IMR-90 (cell line): Measurements from ENCODE around the gene CYB5A. TPM values are rescaled to one million over a fixed set of nuclear protein-coding genes. Genes with fewer than 3 reads are reported as not detected.

Experiments
- ATAC-seq: fragments of 200-7000 bp; cut with Tn5 transposase; 2 replicates; pipeline ENCODE4 v1.9.1; 2020; ENCODE audit warnings: low read depth, mild to moderate bottlenecking, moderate library complexity
- BruUV-seq: library from RNA; stranded (reverse); fragments of 400-500 nt; replicated peaks from 2 replicates; lab custom pipeline; 2021; lab: Mats Ljungman, UMichigan
- CTCF ChIA-PET: fragments of 300-600 bp; formaldehyde crosslinking; extraction: SDS; loops from one replicate; lab custom pipeline; 2021; ENCODE audit warnings: antibody characterized with exemption; lab: Yijun Ruan, JAX
- POLR2A ChIA-PET: fragments of 300-600 bp; sonication (Branson Sonifier 250); formaldehyde crosslinking; loops from one replicate; lab custom pipeline; 2022; ENCODE audit warnings: antibody characterized with exemption; ENCODE audit not compliant: unreplicated experiment; lab: Charles Lee
- DNase-seq: peaks from one replicate; pipeline ENCODE4 v3.0.0; 2013
- H2AFZ ChIP-seq: replicated peaks from 2 replicates; pipeline ENCODE3; 2013; ENCODE audit warnings: low read length, mild to moderate bottlenecking; ENCODE audit not compliant: poor library complexity
- H2AK5ac ChIP-seq: 2 replicates; pipeline ENCODE4 v1.6.1; 2013; ENCODE audit warnings: low read depth, low read length, inconsistent platforms
- H2AK9ac ChIP-seq: replicated peaks from 2 replicates; pipeline ENCODE3; 2013; ENCODE audit warnings: mild to moderate bottlenecking, low read depth, low read length, moderate library complexity; ENCODE audit not compliant: poor library complexity
- H2BK120ac ChIP-seq: 2 replicates; pipeline ENCODE4 v1.6.1; 2013; ENCODE audit warnings: low read depth, low read length, inconsistent platforms
- H2BK15ac ChIP-seq: 3 replicates; pipeline ENCODE4 v1.6.1; 2013; ENCODE audit warnings: low read depth, low read length, inconsistent platforms
- H2BK20ac ChIP-seq: 2 replicates; pipeline ENCODE4 v1.6.1; 2013; ENCODE audit warnings: low read depth, mild to moderate bottlenecking, inconsistent platforms, low read length, moderate library complexity
- H2BK5ac ChIP-seq: 2 replicates; pipeline ENCODE4 v1.6.1; 2013; ENCODE audit warnings: mild to moderate bottlenecking, low read depth, low read length, inconsistent platforms; ENCODE audit not compliant: poor library complexity, severe bottlenecking
- H3K14ac ChIP-seq: replicated peaks from 2 replicates; pipeline ENCODE4 v1.6.1; 2013; ENCODE audit warnings: low read depth, low read length, inconsistent platforms
- H3K18ac ChIP-seq: 2 replicates; pipeline ENCODE4 v1.6.1; 2013; ENCODE audit warnings: low read depth, low read length, control low read depth
- H3K23ac ChIP-seq: 2 replicates; pipeline ENCODE4 v1.6.1; 2013; ENCODE audit warnings: low read depth, low read length, inconsistent platforms
- H3K27ac ChIP-seq: 2 replicates; pipeline ENCODE4 v1.5.1; 2013; ENCODE audit warnings: mild to moderate bottlenecking, control low read depth, low read length; ENCODE audit not compliant: insufficient read depth
- H3K27me3 ChIP-seq: 2 replicates; pipeline ENCODE4 v1.6.1; 2013; ENCODE audit warnings: low read length; ENCODE audit not compliant: control insufficient read depth, insufficient read depth
- H3K36me3 ChIP-seq: 2 replicates; pipeline ENCODE4 v1.6.1; 2013; ENCODE audit warnings: low read length, mixed read lengths; ENCODE audit not compliant: control insufficient read depth, insufficient read depth
- H3K4ac ChIP-seq: 2 replicates; pipeline ENCODE4 v1.6.1; 2013; ENCODE audit warnings: low read depth, low read length, inconsistent platforms
- H3K4me1 ChIP-seq: 2 replicates; pipeline ENCODE4 v1.6.1; 2013; ENCODE audit warnings: low read length, mixed read lengths; ENCODE audit not compliant: control insufficient read depth, insufficient read depth
- H3K4me2 ChIP-seq: 2 replicates; pipeline ENCODE4 v1.6.1; 2013; ENCODE audit warnings: low read depth, mild to moderate bottlenecking, control low read depth, low read length, moderate library complexity
- H3K4me3 ChIP-seq: 2 replicates; pipeline ENCODE4 v1.5.1; 2013; ENCODE audit warnings: low read depth, mild to moderate bottlenecking, control low read depth, low read length, moderate library complexity; ENCODE audit not compliant: insufficient read depth
- H3K56ac ChIP-seq: 2 replicates; pipeline ENCODE4 v1.6.1; 2013; ENCODE audit warnings: low read length, inconsistent platforms; ENCODE audit not compliant: insufficient read depth; ENCODE audit errors: extremely low read depth
- H3K79me1 ChIP-seq, 2 experiments: 2 replicates each; pipeline ENCODE4 v1.6.1; 2013; ENCODE audit warnings: low read length in 2 of 2, inconsistent platforms in 1 of 2, low read depth in 1 of 2
- H3K9ac ChIP-seq: 2 replicates; pipeline ENCODE4 v1.6.1; 2013; ENCODE audit warnings: low read depth, low read length, control low read depth
- H3K9me1 ChIP-seq: 2 replicates; pipeline ENCODE4 v1.6.1; 2013; ENCODE audit warnings: low read length, inconsistent platforms; ENCODE audit not compliant: insufficient read depth
- H3K9me3 ChIP-seq: 2 replicates; pipeline ENCODE4 v1.6.1; 2013; ENCODE audit warnings: low read length; ENCODE audit not compliant: control insufficient read depth, insufficient read depth
- H4K20me1 ChIP-seq: 2 replicates; pipeline ENCODE4 v1.6.1; 2013; ENCODE audit warnings: low read length, inconsistent platforms; ENCODE audit not compliant: insufficient read depth
- H4K5ac ChIP-seq: 2 replicates; pipeline ENCODE4 v1.6.1; 2013; ENCODE audit warnings: mild to moderate bottlenecking, low read depth, low read length, control low read depth
- H4K8ac ChIP-seq, 2 experiments: 2 replicates each; pipeline ENCODE4 v1.6.1; 2013; ENCODE audit warnings: low read depth in 2 of 2, low read length in 2 of 2, control low read depth in 1 of 2, inconsistent platforms in 1 of 2
- H4K91ac ChIP-seq: 2 replicates; pipeline ENCODE4 v1.6.1; 2013; ENCODE audit warnings: low read depth, low read length, inconsistent platforms; ENCODE audit not compliant: insufficient read depth
- BHLHE40 ChIP-seq: fragments of 150-350 bp; IDR thresholded peaks from 2 replicates; pipeline ENCODE4 v1.6.1; 2016; ENCODE audit warnings: mild to moderate bottlenecking, low read depth, low read length
- CEBPB ChIP-seq: IDR thresholded peaks from 2 replicates; pipeline ENCODE4 v1.6.1; 2012; ENCODE audit warnings: low read depth, low read length, improper control_type of control experiment
- CHD1 ChIP-seq: IDR thresholded peaks from 2 replicates; pipeline ENCODE4 v1.6.1; 2012; ENCODE audit warnings: low read depth, low read length, improper control_type of control experiment
- ELK1 ChIP-seq: fragments of 150-350 bp; IDR thresholded peaks from 2 replicates; pipeline ENCODE4 v1.6.1; 2016; ENCODE audit warnings: low read depth, mild to moderate bottlenecking, low read length, moderate library complexity, borderline replicate concordance
- FOS ChIP-seq: fragments of 150-350 bp; IDR thresholded peaks from 2 replicates; pipeline ENCODE4 v1.6.1; 2016; ENCODE audit warnings: low read depth, low read length
- MAFK ChIP-seq: IDR thresholded peaks from 2 replicates; pipeline ENCODE4 v1.6.1; 2012; ENCODE audit warnings: low read depth, low read length, improper control_type of control experiment
- MAZ ChIP-seq: IDR thresholded peaks from 2 replicates; pipeline ENCODE4 v1.6.1; 2012; ENCODE audit warnings: low read depth, mild to moderate bottlenecking, low read length, improper control_type of control experiment, moderate library complexity, borderline replicate concordance
- MXI1 ChIP-seq: IDR thresholded peaks from 2 replicates; pipeline ENCODE4 v1.6.1; 2012; ENCODE audit warnings: low read depth, mild to moderate bottlenecking, low read length, moderate library complexity, borderline replicate concordance
- NFE2L2 ChIP-seq: fragments of 150-350 bp; IDR thresholded peaks from 2 replicates; pipeline ENCODE4 v1.6.1; 2016; ENCODE audit warnings: low read depth, mild to moderate bottlenecking, low read length
- POLR2A ChIP-seq: IDR thresholded peaks from 2 replicates; pipeline ENCODE4 v1.6.1; 2012; ENCODE audit warnings: mild to moderate bottlenecking, low read depth, low read length
- RAD21 ChIP-seq: IDR thresholded peaks from 2 replicates; pipeline ENCODE4 v1.6.1; 2012; ENCODE audit warnings: low read length, improper control_type of control experiment
- RCOR1 ChIP-seq: IDR thresholded peaks from 2 replicates; pipeline ENCODE4 v1.6.1; 2012; ENCODE audit warnings: mild to moderate bottlenecking, low read length, improper control_type of control experiment; ENCODE audit not compliant: insufficient replicate concordance
- RFX5 ChIP-seq: IDR thresholded peaks from 2 replicates; pipeline ENCODE4 v1.8.0; 2012; ENCODE audit warnings: low read depth, mild to moderate bottlenecking, low read length, moderate library complexity
- SMC3 ChIP-seq: fragments of 150-350 bp; IDR thresholded peaks from 2 replicates; pipeline ENCODE4 v1.6.1; 2016; ENCODE audit warnings: low read depth, mild to moderate bottlenecking, antibody characterized with exemption, low read length, moderate library complexity
- WGBS, 2 experiments: methylation state at CpG; one replicate each; pipeline versions ENCODE4 v1.1.5 to v1.1.7; 2013; ENCODE audit warnings: missing lambda C conversion rate in 2 of 2; ENCODE audit not compliant: insufficient read length in 1 of 2; ENCODE audit errors: extremely low coverage in 2 of 2; 5-methylcytosine and 5-hydroxymethylcytosine counted together
- dilution Hi-C: fragments of 300-500 bp; cut with HindIII; formaldehyde crosslinking; loops from one replicate; pipeline ENCODE4 v1.14.3; 2018; ENCODE audit warnings: low sequenced_read_pairs; ENCODE audit not compliant: unreplicated experiment
- in situ Hi-C: fragments of 300-500 bp; cut with MboI; formaldehyde crosslinking; loops from 3 replicates; pipeline ENCODE4 v1.14.3; 2019; ENCODE audit warnings: low sequenced_read_pairs, inconsistent platforms, mixed read lengths
- intact Hi-C: fragments of 100-400 bp; cut with micrococcal nuclease; formaldehyde crosslinking; loops from 2 replicates; pipeline ENCODE4 v1.10.0; 2022
- polyA plus RNA-seq, 3 experiments: library from polyadenylated mRNA; depleted of rRNA; stranded (reverse); fragments of >200 nt; gene quantifications; 2 replicates each; pipeline ENCODE4 v1.2.3, GENCODE V29; 2012; ENCODE audit warnings: low replicate concordance in 1 of 3
- total RNA-seq: library from RNA; depleted of rRNA; stranded (reverse); fragments of >200 nt; gene quantifications from 2 replicates; pipeline ENCODE4 v1.2.3, GENCODE V29; 2012
- TF ChIP-seq, protein P1 (sequence below): conservative IDR thresholded peaks from 2 replicates; pipeline ENCODE4 v1.5.1; 2012; ENCODE audit warnings: mild to moderate bottlenecking, low read depth, low read length, improper control_type of control experiment
- TF ChIP-seq, protein P2 (sequence below): fragments of 150-350 bp; IDR thresholded peaks from 2 replicates; pipeline ENCODE4 v1.6.1; 2017; ENCODE audit warnings: mild to moderate bottlenecking, antibody characterized with exemption, low read length, low read depth

CYB5A gene
- total and polyA plus RNA-seq, 2 of the 4 experiments (the other 2 are of a cell fraction) = 13.4 to 47.9 TPM

DNA sequence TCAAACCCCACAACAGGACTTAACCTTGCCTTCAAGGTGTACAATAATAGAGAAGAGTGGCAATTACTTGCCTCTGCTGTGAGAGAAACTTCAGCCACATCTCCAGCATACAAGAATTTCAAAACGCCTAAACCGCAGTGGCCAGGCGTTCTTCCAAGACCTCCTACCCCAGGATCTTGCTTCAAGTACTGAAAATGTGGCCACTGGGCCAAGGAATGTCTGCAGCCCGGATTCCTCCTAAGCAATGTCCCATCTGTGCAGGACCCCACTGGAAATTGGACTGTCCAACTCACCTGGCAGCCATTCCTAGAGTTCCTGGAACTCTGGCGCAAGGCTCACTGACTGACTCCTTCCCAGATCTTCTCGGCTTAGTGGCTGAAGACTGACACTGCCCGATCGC, 2.8 kb upstream of the CYB5A start:
- Histone ChIP-seq H2AK9ac (no peak overlapping the region), H3K18ac (no peak overlapping the region), H3K4me1 (peaks cover 6% of the 10 kb centered on the region; the same call in 1 of the 2 replicates), H3K4ac (no peak overlapping the region), H3K14ac (no peak overlapping the region), H2AK5ac (no peak overlapping the region), H4K8ac (no peak overlapping the region), H3K9me3 (no peaks in the 10 kb centered on the region), H2BK15ac (no peak overlapping the region), H2BK5ac (no peak overlapping the region), H3K23ac (no peak overlapping the region), H2BK20ac (no peak overlapping the region), H3K9ac (no peak overlapping the region), H3K4me2 (no peak overlapping the region), H3K56ac (no peak overlapping the region), H3K79me1 (peaks cover 3 to 16% of the 10 kb centered on the region in 2 experiments; a peak in 1 of 4 replicates), H4K5ac (no peak overlapping the region), H2AFZ (no peak overlapping the region), H4K91ac (no peak overlapping the region), H3K27me3 (no peaks in the 10 kb centered on the region), H3K4me3 (no peak overlapping the region), H3K27ac (no peak overlapping the region), H3K9me1 (peaks cover 2% of the 10 kb centered on the region; the same call in 1 of the 2 replicates), H4K20me1 (no peaks in the 10 kb centered on the region), H3K36me3 (no peaks in the 10 kb centered on the region), H2BK120ac (no peak overlapping the region)
- no peak for ATAC-seq
- dilution Hi-C loops = no loop called here
- 33% methylated on average over 1 of the region's 8 CpGs; no CpG with 5 or more reads in 1 of the 2 experiments for WGBS, 2 experiments
- BruUV-seq = no TSS peak
- POLR2A ChIA-PET = no interaction called here
- CTCF ChIA-PET = no interaction called here
- no peak for TF ChIP-seq NFE2L2
- TF ChIP-seq SMC3 = no peak
- TF ChIP-seq RCOR1 = no peak
- TF ChIP-seq, protein P1, sequence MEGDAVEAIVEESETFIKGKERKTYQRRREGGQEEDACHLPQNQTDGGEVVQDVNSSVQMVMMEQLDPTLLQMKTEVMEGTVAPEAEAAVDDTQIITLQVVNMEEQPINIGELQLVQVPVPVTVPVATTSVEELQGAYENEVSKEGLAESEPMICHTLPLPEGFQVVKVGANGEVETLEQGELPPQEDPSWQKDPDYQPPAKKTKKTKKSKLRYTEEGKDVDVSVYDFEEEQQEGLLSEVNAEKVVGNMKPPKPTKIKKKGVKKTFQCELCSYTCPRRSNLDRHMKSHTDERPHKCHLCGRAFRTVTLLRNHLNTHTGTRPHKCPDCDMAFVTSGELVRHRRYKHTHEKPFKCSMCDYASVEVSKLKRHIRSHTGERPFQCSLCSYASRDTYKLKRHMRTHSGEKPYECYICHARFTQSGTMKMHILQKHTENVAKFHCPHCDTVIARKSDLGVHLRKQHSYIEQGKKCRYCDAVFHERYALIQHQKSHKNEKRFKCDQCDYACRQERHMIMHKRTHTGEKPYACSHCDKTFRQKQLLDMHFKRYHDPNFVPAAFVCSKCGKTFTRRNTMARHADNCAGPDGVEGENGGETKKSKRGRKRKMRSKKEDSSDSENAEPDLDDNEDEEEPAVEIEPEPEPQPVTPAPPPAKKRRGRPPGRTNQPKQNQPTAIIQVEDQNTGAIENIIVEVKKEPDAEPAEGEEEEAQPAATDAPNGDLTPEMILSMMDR = no peak
- TF ChIP-seq BHLHE40 = no peak
- no peak for TF ChIP-seq MAFK
- no peak for TF ChIP-seq CEBPB
- no peak for TF ChIP-seq RFX5
- TF ChIP-seq MXI1 = no peak
- no peak for TF ChIP-seq RAD21
- no peak for TF ChIP-seq MAZ
- TF ChIP-seq, protein P2, sequence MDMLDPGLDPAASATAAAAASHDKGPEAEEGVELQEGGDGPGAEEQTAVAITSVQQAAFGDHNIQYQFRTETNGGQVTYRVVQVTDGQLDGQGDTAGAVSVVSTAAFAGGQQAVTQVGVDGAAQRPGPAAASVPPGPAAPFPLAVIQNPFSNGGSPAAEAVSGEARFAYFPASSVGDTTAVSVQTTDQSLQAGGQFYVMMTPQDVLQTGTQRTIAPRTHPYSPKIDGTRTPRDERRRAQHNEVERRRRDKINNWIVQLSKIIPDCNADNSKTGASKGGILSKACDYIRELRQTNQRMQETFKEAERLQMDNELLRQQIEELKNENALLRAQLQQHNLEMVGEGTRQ = no peak
- no peak for TF ChIP-seq POLR2A
- TF ChIP-seq CHD1 = no peak
- TF ChIP-seq FOS = no peak
- no peak for TF ChIP-seq ELK1
- DNase-seq = no peak
- in situ Hi-C loops = no loop called here
- intact Hi-C loops = no loop called here
